CD4-positive, alpha-beta T cell treated with Interleukin-2 at 100 ng/mL for 4 hours (primary cell): ENCODE data around the gene UBQLNL.

ENCODE experiments used
- DNase-seq: peaks from one replicate; pipeline ENCODE4 v3.0.0-alpha.2; 2020; ENCODE audit warnings: low spot score

Gene UBQLNL

DNA sequence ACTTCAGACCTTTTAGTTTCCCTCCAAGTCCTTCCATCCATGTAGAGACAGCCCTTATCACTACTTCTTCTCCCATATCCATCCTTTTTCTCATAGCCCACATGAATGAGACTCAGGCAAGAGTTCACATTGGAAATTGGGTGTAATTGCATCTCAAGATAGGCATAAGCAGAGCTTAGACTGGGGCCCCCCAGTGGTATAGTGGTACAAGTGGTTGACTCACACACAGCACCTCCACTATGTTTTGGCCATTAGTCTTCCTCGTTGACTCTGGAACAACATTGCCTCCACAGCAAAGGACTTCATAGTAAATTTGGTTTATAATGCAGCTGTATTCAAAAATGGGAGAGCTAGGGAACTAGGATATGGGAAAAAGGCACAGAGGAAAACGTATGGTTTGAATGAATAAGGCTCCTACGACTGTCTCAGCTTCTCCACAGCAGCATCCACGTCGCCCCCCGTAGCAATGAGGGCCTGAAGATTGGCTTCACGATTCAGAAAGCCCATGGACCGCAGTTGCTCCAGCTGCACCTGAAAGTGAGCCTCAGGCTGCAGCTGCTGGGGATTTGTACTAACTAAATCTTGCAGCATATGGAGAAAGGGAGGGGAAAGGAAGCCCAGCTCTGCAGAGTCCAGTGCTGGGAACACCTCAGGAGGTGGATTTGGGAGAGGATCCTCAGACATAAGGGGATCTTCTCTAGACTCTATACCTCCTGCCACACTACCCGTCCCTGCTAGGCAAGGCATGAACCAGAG is 9.1 kb downstream of the UBQLNL start:
- DNase-seq, result no peak

DNA sequence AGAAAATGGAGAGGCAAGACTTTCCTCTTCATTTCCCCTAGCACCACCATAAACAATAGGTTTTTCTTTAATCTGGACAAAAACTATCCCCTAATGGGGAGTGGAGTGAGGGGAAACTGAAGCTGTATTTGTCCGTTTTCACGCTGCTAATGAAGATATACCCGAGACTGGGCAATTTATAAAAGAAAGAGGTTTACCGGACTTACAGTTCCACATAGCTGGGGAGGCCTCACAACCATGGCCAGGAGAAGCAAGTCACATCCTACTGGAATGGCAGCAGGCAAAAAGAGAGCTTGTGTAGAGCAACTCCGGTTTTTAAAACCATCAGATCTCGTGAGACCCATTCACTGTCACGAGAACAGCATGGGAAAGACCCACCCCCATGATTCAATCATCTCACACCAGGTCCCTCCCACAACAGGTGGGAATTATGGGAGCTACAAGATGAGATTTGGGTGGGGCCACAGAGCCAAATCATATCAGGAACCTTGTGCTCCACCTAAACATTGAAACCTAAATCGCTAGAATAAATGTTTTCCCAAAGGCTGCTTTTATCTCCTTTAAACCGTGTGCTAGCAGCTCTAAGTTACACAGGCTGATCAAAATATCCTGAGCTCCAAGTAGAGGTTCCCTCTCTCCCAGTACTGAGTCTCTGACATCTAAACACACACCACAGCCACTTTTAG is 11.0 kb downstream of the UBQLNL start:
- no peak for DNase-seq

DNA sequence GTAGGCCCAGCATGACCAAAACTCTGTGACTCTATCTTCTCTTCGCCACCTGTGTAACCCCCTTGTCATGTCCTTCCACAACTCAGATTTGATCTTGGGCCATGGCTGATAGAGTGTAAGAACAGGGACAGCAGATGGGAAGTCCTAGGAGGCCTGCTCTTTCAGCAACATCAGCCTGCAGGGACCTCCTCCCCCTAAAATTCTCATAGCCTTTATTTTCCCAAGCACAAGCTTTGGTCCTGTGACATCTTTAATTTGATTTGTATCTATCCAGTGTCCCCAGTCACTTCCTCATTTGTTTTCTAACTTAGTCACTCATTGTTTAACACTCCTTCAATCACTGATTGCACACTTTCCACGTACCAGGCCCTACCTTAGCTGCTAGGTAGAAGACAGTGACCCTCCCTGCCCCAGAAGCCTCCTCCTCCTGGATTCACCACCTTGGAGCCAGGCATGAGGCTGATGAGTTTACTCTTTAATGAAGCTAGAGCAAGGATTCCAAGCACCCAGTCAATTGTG is 12.0 kb downstream of the UBQLNL start:
- DNase-seq, result no peak

- no peak for DNase-seq
Measured at GRCh38 chr11:5500393-5500801, 16.1 kb downstream of the UBQLNL start.

GRCh38 chr11:5499671-5500070 is 16.8 kb downstream of the UBQLNL start:
- DNase-seq, result no peak

DNA sequence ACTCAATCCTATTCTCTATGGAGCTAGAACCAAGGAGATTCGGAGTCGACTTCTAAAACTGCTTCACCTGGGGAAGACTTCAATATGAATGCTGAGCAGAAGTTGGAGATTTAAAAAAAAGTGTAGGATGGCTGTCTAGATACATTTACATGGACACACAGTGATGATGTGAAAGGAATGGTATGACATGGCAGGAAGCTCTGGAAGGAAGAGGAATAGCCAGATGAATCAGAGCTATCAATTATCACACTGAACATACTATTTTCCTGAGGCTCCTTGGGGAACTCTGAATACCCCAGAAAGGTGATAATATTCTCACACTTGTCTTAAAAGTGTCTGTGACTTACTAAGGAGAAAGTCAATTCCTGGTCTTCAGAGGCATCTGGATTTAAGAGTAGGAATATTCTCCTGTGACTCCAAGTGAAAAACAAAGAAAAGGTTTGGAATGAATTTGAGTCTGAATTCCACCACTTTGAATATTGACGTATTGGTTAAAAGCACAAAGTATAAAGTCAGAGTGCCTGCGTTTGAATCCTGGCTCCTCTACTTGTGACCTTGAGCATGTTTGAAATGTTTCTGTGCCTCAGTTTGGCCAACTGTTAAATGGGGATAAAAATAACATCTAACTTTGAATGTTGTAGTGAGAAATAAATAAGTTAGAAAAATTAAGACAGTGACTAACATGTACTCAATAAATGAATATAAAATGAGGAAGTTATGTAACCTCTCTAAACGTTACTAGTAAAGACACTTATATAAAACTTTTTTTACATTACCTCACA is 26.7 kb downstream of the UBQLNL start:
- no peak for DNase-seq

DNA sequence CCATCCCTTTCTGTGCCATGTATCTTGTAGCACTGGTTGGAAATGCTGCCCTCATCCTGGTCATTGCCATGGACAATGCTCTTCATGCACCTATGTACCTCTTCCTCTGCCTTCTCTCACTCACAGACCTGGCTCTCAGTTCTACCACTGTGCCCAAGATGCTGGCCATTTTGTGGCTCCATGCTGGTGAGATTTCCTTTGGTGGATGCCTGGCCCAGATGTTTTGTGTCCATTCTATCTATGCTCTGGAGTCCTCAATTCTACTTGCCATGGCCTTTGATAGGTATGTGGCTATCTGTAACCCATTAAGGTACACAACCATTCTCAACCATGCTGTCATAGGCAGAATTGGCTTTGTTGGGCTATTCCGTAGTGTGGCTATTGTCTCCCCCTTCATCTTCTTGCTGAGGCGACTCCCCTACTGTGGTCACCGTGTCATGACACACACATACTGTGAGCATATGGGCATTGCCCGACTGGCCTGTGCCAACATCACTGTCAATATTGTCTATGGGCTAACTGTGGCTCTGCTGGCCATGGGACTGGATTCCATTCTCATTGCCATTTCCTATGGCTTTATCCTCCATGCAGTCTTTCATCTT is 27.6 kb downstream of the UBQLNL start:
- DNase-seq, result no peak

GRCh38 chr11:5488385-5488784 is 28.1 kb downstream of the UBQLNL start, which contains the start of gene OR52D1:
Gene OR52D1, plus strand, starts transcription at chr11:5488685. Its CDS starts 22 bp downstream, at chr11:5488707.
- no peak for DNase-seq

- no peak for DNase-seq
Measured at GRCh38 chr11:5486421-5486820, 30.1 kb downstream of the UBQLNL start.

DNA sequence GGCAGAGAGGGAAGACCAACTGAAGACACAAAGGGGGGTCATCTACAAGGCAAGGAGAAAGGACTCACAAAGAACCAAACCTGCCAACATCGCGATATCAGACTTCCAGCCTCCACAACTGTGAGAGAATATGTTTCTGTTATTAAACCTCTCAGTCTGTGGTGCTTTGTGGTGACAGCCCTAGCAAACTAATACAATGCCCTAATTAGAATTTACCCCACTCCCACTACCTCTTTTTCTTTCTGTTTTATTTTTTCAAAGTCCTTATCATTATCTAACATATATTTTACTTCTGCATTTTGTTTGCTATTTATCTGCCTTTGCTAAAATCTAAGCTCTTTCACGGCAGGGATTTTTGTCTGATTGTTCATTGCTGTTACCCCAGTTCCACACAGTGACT is 30.5 kb downstream of the UBQLNL start:
- no peak for DNase-seq

GRCh38 chr11:5476186-5476819 is 40.2 kb downstream of the UBQLNL start:
- peak; percentile 48 for DNase-seq

- no peak for DNase-seq
Measured at GRCh38 chr11:5473921-5474320, 42.6 kb downstream of the UBQLNL start.

DNA sequence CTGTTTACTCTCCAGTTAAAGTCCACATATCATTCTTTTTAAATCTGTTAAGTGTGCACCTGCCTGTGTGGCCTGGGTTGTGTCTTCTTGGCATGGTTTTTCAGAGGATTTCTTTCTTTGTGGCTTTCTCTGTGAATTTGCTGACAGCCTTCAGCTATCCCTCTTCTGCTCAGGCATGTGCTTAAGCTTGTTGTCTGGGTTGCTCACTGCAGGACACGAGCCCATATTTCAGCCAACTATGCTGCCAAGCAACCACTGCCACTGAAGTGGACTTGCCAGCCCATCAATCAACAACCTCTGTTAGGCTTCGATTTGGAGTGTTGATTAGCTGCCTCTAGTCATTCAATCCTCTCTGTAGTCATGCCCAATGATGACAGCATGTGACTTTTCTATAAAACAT is 49.0 kb downstream of the UBQLNL start:
- no peak for DNase-seq
